ENCODE measurements around the gene SLC30A5.
"Not testable (repeated sequence)": the region's sequence is repeated elsewhere in the genome, so short reads cannot be mapped to it uniquely, and the experiment has no call there.

The SLC30A5 gene

DNA sequence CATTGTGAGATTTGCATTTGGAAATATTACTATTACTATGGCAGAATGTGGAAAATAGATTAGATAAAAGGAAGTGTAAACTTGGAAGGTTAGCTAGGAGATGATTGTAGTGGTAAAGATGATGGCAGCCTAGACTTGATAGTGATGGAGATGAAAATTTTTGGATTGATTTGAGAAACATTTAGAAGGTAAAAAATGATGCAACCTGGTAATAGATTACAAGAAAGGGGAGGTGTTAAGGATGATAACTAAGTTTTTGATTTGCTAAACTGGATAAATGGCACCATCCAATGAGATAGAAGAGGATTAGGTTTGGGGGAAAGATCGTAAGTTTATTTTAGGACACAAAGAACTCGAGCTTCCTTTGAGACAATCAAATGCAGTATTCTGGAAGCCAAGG lies 8.9 kb upstream of the SLC30A5 start:
- Mint-ChIP-seq H3K4me3 (no peak overlapping the region), H3K27me3 (ENCODE audit: low read depth) (no peaks in the 10 kb centered on the region), H3K4me1 (ENCODE audit: low read depth) (peaks cover 13% of the 10 kb centered on the region), H3K27ac (no peak overlapping the region), H3K36me3 (ENCODE audit: low read depth) (no peaks in the 10 kb centered on the region), H3K9me3 (no peaks in the 10 kb centered on the region)

DNA sequence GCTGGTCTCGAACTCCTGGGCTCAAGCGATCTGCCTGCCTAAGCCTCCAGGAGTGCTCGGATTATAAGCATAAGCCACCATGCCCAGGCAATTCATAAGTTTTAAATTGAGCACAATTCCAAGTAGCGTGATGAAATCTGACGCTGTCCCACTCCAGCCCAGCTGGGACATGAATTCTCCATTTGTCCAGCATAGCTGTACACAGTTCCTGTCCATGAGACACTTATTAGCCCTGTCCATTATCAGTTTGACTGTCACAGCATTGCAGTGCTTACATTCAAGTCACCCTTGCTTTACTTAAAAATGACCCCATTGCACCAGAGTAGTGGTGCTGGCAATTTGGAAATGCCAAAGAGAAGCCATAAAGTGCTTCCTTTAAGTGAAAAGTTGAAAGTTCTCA lies 7.6 kb upstream of the SLC30A5 start:
- Mint-ChIP-seq H3K9me3 (no peaks in the 10 kb centered on the region), H3K4me1 (ENCODE audit: low read depth) (peaks cover 15% of the 10 kb centered on the region), H3K4me3 (no peak overlapping the region), H3K27ac (no peak overlapping the region), H3K36me3 (ENCODE audit: low read depth) (no peaks in the 10 kb centered on the region), H3K27me3 (ENCODE audit: low read depth) (no peaks in the 10 kb centered on the region)

DNA sequence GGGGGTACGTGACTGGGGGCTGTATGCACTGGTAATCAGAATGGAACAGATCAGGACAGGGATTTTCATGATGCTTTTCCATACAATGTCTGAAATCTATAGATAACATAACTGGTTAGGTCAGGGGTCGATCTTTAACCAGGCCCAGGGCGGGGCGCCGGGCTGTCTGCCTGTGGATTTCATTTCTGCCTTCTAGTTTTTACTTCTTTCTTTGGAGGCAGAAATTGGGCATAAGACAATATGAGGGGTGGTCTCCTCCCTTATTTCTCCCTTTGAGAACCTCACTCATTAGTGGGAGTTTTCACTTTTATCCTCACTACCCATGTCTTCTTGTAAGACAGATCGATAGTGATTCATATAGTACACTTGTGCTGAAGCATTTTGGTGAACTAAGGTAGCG lies 5.8 kb upstream of the SLC30A5 start:
- H3K9me3 Mint-ChIP-seq; H3K27ac Mint-ChIP-seq; H3K36me3 Mint-ChIP-seq (ENCODE audit: low read depth); H3K4me3 Mint-ChIP-seq; H3K27me3 Mint-ChIP-seq (ENCODE audit: low read depth): not testable (repeated sequence)
- H3K4me1 Mint-ChIP-seq (ENCODE audit: low read depth), result peaks cover 16% of the 10 kb centered on the region

DNA sequence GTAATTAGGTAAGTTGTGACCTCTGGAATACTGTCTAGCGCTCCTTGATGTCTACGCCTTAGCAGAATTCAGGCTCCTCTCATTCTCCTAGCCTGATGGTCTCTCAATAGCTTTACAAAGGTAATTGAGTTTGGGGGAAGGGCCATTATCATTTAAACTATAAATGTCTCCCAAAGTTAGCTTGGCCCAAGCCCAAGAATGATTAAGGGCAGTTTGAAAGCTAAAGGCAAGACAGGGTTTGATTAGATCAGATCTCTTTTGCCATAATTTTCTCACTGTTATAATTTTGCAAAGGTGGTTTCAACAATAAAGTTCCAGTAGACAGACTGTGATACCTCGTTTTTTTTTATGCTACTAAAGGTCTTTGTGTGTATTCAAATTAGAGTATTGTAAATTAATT lies 3.7 kb upstream of the SLC30A5 start:
- Mint-ChIP-seq H3K9me3 (no peaks in the 10 kb centered on the region), H3K36me3 (ENCODE audit: low read depth) (no peaks in the 10 kb centered on the region), H3K27me3 (ENCODE audit: low read depth) (no peaks in the 10 kb centered on the region), H3K27ac (no peak overlapping the region), H3K4me3 (no peak overlapping the region), H3K4me1 (ENCODE audit: low read depth) (peaks cover 8% of the 10 kb centered on the region)

DNA sequence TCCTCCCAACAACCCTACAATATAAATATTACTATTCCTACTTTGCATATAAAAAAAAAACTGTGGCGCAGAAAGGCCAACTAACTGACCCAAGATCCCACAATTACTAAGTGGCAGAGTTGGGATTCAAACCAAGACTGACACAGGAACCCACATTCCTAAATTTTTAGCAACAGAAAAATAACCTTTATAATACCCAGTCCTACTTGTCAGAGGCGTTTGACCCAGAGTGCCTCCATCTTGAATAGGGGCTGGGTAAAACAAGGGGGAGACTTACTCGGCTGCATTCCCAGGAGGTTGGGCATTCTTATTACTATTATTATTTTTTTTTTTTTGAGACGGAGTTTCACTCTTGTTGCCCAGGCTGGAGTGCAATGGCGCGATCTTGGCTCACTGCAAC lies 2.0 kb upstream of the SLC30A5 start:
- peaks cover 6% of the 10 kb centered on the region for H3K36me3 Mint-ChIP-seq (ENCODE audit: low read depth)
- H3K9me3 Mint-ChIP-seq, result no peaks in the 10 kb centered on the region
- H3K4me3 Mint-ChIP-seq, result no peak overlapping the region
- no peaks in the 10 kb centered on the region for H3K27me3 Mint-ChIP-seq (ENCODE audit: low read depth)
- peaks cover 17% of the 10 kb centered on the region for H3K4me1 Mint-ChIP-seq (ENCODE audit: low read depth)
- no peak overlapping the region for H3K27ac Mint-ChIP-seq

DNA sequence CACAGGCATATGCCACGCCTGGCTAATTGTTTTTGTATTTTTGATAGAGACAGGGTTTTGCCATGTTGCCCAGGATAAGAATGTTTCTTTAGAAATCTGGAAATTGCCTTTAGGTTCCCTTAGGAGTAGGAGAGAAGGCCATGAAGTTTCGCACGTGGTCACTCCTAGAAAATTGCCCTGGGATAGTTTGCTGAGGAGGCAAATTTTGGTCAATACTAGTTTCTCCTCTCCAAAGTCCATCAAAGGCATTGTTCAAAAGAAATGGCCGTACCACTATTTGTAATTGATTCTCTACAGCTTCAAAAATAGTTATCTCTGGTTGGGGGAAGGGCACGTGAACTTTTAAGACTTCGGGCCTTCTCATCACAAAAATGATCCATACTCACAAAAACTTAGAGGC lies 845 bp upstream of the SLC30A5 start:
- H3K27me3 Mint-ChIP-seq (ENCODE audit: low read depth), result no peaks in the 10 kb centered on the region
- no peaks in the 10 kb centered on the region for H3K9me3 Mint-ChIP-seq
- peaks cover 24% of the 10 kb centered on the region for H3K4me1 Mint-ChIP-seq (ENCODE audit: low read depth)
- no peak overlapping the region for H3K27ac Mint-ChIP-seq
- H3K4me3 Mint-ChIP-seq, result no peak overlapping the region
- peaks cover 9% of the 10 kb centered on the region for H3K36me3 Mint-ChIP-seq (ENCODE audit: low read depth)

DNA sequence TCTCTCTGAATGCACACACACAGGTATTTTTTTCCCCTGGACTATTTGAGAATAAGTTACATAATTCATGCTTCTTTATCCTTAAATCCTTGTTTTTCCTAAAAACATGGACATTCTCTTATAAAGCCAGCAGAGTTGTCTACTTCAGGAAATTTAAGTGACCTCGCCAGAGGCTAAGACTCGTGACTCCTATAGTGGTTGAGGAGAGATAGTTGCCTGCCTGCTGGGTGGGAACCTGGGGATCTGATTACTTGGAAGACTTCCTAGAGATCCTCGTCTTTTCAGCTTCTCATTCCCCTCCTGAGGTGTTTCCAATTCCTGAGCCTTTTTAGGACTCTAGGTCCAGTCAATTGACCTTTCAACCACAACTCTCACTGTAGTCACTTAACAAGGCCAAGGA lies 5.5 kb downstream of the SLC30A5 start:
- Mint-ChIP-seq H3K27ac (no peak overlapping the region), H3K27me3 (ENCODE audit: low read depth) (no peaks in the 10 kb centered on the region), H3K4me3 (no peak overlapping the region), H3K9me3 (no peaks in the 10 kb centered on the region), H3K4me1 (ENCODE audit: low read depth) (peaks cover 26% of the 10 kb centered on the region), H3K36me3 (ENCODE audit: low read depth) (peaks cover 17% of the 10 kb centered on the region)

DNA sequence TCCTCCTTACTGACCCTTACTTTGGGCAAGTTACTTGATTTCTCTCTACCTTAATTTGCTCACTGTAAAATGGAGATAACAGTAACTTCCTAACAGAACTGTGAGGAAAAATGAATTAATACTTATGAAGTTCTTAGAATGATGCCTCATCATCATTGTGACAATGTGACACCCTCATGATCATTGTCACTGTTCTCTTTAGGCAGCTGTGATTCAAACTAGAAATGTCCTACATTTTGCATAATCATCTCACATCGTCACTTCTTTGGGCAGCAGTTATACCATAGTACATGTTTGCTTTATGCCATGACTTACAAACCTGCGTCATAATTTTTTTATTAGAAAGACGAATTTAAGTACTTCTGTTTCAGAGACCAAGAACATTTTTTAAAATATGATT lies 9.7 kb downstream of the SLC30A5 start:
- Mint-ChIP-seq H3K27me3 (ENCODE audit: low read depth) (no peaks in the 10 kb centered on the region), H3K36me3 (ENCODE audit: low read depth) (peaks cover 18% of the 10 kb centered on the region), H3K9me3 (no peaks in the 10 kb centered on the region), H3K4me1 (ENCODE audit: low read depth) (peaks cover 18% of the 10 kb centered on the region), H3K27ac (no peak overlapping the region), H3K4me3 (no peak overlapping the region)

DNA sequence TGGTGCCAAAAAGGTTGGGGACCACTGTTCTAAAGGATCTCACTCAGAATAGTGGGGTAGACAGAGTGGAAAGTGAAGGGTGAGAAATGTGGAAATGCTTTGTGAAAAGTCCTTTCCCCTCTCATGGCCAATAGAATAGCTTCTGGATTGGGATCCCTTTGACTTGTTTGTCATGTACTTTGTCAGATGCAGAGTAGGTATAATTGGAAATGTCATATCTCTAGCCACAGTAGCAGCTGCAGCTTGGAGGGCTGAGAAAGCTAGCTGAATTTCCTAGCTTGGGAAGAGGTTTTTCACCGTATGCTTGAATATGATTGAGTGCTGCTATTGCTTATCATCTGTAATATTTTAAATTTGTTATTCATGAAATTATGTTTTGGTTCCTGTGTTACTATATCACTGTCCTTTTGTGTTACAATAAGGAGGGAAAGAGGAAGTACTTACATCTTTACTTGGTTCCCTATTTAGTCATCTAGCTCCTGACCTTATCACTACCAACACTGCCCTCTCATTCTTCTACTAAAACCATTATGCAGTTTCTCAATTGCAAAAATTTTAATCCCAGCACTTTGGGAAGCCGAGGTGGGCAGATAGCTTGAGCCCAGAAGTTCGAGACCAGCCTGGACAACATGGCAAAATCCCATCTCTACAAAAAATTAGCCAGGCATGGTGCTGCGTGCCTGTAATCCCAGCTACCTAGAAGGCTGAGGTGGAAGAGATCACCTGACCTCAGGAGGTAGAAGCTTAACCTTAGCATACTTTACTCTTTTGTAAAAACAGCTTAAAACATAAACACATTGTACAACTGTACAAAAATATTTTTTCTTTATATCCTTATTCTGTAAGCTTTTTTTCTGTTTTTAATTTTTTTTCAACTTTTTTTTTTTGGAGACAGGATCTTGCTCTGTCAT lies 12.4 kb downstream of the SLC30A5 start:
- no peak overlapping the region for H3K4me3 Mint-ChIP-seq
- peaks cover 10% of the 10 kb centered on the region for H3K4me1 Mint-ChIP-seq (ENCODE audit: low read depth)
- no peaks in the 10 kb centered on the region for H3K9me3 Mint-ChIP-seq

DNA sequence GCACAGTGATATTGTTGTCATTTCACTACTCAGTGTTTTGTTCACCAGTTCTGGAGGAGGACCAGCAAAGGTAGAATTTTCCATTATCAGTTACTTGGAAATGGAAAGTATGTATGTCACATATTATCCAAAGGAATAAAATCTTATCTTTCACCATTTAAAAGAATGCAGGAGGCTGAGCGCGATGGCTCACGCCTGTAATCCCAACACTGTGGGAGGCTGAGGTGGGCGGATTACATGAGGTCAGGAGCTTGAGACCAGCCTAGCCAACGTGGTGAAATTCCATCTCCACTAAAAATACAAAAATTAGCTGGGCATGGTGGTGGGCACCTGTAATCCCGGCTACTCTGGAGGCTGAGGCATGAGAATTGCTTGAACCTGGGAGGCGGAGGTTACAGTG lies 14.6 kb downstream of the SLC30A5 start:
- not testable (repeated sequence) for H3K27me3 Mint-ChIP-seq (ENCODE audit: low read depth); H3K27ac Mint-ChIP-seq; H3K4me1 Mint-ChIP-seq (ENCODE audit: low read depth); H3K9me3 Mint-ChIP-seq; H3K4me3 Mint-ChIP-seq
- peaks cover 29% of the 10 kb centered on the region for H3K36me3 Mint-ChIP-seq (ENCODE audit: low read depth)

More for the DNA sequence above, 12.4 kb downstream of the SLC30A5 start:
- Mint-ChIP-seq H3K27ac (no peak overlapping the region), H3K27me3 (ENCODE audit: low read depth) (no peaks in the 10 kb centered on the region), H3K36me3 (ENCODE audit: low read depth) (peaks cover 30% of the 10 kb centered on the region)

DNA sequence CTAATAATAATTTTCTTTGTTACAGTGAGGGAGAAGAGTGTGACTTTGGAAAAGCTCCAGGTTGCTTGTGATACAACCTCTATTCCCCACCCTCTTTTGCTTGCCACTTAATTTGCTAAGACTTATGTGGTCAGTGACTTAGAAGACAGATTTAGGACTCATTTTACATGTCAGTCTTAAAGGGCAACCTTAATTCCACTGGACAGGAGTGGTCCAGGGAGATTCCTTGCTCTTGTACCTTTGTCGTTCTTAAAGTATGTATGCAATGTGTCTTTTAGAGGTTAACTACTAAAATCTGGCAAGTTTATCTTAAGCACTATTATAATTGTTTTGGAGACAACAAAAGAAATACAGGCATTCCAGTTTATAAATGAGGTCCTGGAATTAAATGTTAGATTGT lies 20.0 kb downstream of the SLC30A5 start:
- Mint-ChIP-seq H3K27me3 (ENCODE audit: low read depth) (no peaks in the 10 kb centered on the region), H3K4me1 (ENCODE audit: low read depth) (no peaks in the 10 kb centered on the region), H3K36me3 (ENCODE audit: low read depth) (peaks cover 34% of the 10 kb centered on the region), H3K27ac (no peak overlapping the region), H3K9me3 (no peaks in the 10 kb centered on the region), H3K4me3 (no peak overlapping the region)

DNA sequence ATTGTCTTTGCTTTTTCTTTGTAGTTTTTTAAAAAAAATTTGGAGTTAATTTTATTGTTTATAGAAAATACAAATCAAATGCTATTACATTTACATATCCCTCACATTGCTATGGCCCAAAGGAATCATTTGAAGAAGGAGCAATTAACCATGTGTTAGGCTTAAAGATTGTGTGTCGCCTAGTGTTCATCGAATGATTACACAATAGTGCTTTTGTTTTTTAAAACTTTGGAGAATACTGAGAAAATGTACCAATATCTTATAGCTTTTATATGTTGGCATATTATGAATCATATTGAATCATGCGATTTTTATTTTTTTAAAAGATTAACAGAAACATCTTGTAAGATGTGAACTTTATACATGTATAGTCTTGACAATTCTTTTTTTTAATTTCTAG lies 21.7 kb downstream of the SLC30A5 start:
- Mint-ChIP-seq H3K4me3 (no peak overlapping the region), H3K9me3 (no peaks in the 10 kb centered on the region), H3K4me1 (ENCODE audit: low read depth) (no peaks in the 10 kb centered on the region), H3K36me3 (ENCODE audit: low read depth) (peaks cover 26% of the 10 kb centered on the region), H3K27me3 (ENCODE audit: low read depth) (no peaks in the 10 kb centered on the region), H3K27ac (no peak overlapping the region)

DNA sequence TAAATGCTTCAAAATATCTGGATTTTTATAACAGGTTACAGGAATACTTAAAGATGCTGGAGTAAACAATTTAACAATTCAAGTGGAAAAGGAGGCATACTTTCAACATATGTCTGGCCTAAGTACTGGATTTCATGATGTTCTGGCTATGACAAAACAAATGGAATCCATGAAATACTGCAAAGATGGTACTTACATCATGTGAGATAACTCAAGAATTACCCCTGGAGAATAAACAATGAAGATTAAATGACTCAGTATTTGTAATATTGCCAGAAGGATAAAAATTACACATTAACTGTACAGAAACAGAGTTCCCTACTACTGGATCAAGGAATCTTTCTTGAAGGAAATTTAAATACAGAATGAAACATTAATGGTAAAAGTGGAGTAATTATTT lies 35.6 kb downstream of the SLC30A5 start:
- Mint-ChIP-seq H3K27me3 (ENCODE audit: low read depth) (no peaks in the 10 kb centered on the region), H3K36me3 (ENCODE audit: low read depth) (peaks cover 23% of the 10 kb centered on the region), H3K4me3 (no peak overlapping the region), H3K4me1 (ENCODE audit: low read depth) (no peaks in the 10 kb centered on the region), H3K9me3 (no peaks in the 10 kb centered on the region), H3K27ac (no peak overlapping the region)

DNA sequence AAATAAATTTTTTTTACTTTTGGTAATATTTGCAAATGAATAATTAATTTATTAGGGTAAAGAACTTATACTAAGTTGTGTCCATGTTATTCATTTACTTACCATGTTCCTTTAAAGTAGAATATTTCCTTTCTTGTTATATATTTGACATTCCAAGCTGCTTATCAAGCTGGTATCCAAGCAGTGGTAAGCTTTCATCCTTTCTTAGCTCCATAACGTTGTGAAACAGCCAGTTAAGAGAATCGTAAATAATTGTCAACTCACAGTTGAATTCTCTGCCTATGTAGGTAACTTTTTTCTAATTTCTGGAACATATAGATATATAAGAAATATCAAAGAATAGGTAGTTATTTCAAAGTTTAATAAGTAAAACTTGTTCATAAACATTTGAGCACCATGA lies 36.4 kb downstream of the SLC30A5 start:
- H3K36me3 Mint-ChIP-seq (ENCODE audit: low read depth), result peaks cover 23% of the 10 kb centered on the region
- no peaks in the 10 kb centered on the region for H3K27me3 Mint-ChIP-seq (ENCODE audit: low read depth)
- H3K4me1 Mint-ChIP-seq (ENCODE audit: low read depth), result no peaks in the 10 kb centered on the region
- H3K4me3 Mint-ChIP-seq, result no peak overlapping the region
- H3K9me3 Mint-ChIP-seq, result no peaks in the 10 kb centered on the region
- no peak overlapping the region for H3K27ac Mint-ChIP-seq

DNA sequence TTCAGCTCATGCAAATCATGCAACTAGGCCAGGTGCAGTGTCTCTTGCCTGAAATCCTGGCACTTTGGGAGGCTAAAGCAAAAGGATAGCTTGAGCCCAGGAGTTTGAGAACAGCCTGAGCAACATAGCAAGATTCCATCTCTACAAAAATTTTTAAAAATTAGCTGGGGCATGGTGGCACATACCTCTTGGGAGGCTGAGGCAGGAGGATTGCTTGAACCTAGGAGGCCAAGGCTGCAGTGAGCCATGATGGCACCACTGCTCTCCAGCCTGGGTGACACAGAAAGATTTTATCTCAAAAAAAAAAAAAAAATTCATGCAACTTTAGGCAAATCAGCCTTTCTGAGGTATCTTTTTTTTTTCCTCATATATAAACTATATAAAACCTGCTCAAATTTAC lies 37.5 kb downstream of the SLC30A5 start:
- no peak overlapping the region for H3K4me3 Mint-ChIP-seq
- no peaks in the 10 kb centered on the region for H3K4me1 Mint-ChIP-seq (ENCODE audit: low read depth)
- H3K9me3 Mint-ChIP-seq, result no peaks in the 10 kb centered on the region
- H3K27me3 Mint-ChIP-seq (ENCODE audit: low read depth), result no peaks in the 10 kb centered on the region
- no peak overlapping the region for H3K27ac Mint-ChIP-seq
- H3K36me3 Mint-ChIP-seq (ENCODE audit: low read depth), result peaks cover 21% of the 10 kb centered on the region

DNA sequence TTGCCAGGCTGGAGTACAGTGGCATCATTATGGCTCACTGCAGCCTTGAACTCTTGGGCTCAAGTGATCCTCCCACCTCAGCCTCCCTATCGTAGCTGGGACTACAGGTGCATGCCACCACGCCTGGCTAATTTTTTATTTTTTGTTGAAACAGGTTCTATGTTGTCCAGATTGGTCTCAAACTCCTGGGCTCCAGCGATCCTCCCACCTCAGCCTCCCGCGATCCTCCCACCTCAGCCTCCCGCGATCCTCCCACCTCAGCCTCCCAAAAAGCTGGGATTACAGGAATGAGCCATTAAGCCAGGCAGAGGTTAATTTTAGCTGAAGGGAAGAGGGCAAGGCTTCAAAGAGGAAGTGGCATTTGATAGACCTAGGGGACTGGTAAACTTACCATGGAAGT lies 40.3 kb downstream of the SLC30A5 start:
- H3K36me3 Mint-ChIP-seq (ENCODE audit: low read depth), result peaks cover 8% of the 10 kb centered on the region
- H3K27me3 Mint-ChIP-seq (ENCODE audit: low read depth), result no peaks in the 10 kb centered on the region
- H3K4me3 Mint-ChIP-seq, result no peak overlapping the region
- no peak overlapping the region for H3K27ac Mint-ChIP-seq
- H3K9me3 Mint-ChIP-seq, result no peaks in the 10 kb centered on the region
- H3K4me1 Mint-ChIP-seq (ENCODE audit: low read depth), result no peaks in the 10 kb centered on the region
